HG03280 (cell line): ENCODE data around the gene GPN1.
"Not testable (repeated sequence)": the region's sequence is repeated elsewhere in the genome, so short reads cannot be mapped to it uniquely, and the experiment has no call there.

Source experiments
- ATAC-seq: cut with Tn5 transposase; IDR thresholded peaks from one replicate; pipeline ENCODE4 v1.9.1; 2021; ENCODE audit warnings: mild to moderate bottlenecking, moderate library complexity; ENCODE audit not compliant: unreplicated experiment

The GPN1 gene

DNA sequence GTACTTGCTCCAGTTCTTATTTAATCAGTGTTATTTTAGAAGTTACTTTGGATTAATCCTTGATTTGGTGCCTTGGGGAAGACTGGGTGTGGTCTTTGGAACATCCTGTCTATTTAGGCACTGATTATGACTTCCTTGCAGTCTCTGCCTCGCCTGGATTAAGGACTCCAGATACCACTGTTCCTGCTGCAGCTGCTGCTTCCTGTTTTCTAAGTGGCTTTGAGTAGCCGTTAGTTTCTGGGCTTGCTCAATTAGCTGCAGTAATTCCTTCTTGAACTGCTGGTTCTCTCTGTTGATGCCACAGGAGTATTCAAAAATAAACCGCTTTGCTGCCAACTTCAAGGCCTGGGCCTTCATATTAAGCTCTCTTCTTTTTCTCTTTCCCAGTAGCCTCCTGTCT, 1.9 kb upstream of the GPN1 start:
- ATAC-seq = not testable (repeated sequence)

- ATAC-seq = no peak
These were observed 685 bp upstream of the GPN1 start for GRCh38 chr2:27627963-27628766.

- ATAC-seq = not testable (repeated sequence)
These were observed 1.4 kb downstream of the GPN1 start for GRCh38 chr2:27630257-27630656.

DNA sequence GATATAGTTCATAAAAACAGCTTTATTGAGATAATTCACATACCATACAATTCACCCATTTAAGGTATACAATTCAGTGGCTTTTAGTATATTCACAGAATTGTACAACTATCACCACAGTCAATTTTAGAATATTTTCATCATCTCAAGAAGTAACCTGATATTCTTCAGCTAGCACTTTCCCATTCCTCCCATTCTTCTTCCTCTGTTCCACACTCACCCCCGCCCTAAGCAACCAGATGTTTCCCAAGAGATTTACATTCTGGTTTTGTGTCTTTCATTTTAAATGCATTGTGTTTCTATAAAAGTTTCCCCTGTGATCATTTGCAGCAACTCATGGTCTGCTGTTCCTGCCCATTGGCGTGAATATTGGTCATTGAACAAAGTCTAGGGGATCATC, 5.4 kb downstream of the GPN1 start:
- no peak for ATAC-seq

DNA sequence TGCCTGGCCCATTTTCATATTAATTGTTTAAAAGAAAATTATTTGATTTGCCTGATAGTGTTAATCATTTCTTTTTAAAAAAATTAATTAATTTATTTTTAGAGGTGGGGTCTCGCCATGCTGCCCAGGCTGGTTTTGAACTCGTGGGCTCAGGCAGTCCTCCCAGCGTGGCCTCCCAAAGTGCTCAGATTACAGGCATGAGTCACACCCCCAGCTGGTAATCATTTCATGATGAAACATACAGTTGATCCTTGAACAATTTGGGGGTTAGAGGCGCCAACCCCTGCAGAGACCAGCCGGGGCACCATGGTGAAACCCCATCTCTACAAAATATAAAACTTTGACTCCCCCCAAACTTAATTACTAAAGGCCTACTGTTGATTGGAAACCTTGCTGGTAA, 7.9 kb downstream of the GPN1 start:
- no peak for ATAC-seq

- ATAC-seq = no peak
These were observed 9.3 kb downstream of the GPN1 start for GRCh38 chr2:27638037-27638637.

DNA sequence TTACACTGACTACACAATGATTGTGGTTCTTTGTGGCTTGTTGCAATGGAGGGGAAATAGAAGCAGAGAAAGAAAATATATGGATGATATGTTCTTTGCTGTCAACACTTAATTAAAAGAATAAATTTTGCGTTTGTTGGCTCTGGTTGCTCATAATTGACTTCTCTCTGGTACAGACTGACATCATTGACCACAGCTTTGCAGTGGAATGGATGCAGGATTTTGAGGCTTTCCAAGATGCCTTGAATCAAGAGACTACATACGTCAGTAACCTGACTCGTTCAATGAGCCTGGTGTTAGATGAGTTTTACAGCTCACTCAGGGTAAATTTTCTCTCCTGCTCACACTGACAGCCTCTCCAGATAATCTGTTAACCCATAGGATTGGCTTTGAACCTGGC, 9.9 kb downstream of the GPN1 start:
- no peak for ATAC-seq

GRCh38 chr2:27640722-27641245, 11.9 kb downstream of the GPN1 start:
- no peak for ATAC-seq

DNA sequence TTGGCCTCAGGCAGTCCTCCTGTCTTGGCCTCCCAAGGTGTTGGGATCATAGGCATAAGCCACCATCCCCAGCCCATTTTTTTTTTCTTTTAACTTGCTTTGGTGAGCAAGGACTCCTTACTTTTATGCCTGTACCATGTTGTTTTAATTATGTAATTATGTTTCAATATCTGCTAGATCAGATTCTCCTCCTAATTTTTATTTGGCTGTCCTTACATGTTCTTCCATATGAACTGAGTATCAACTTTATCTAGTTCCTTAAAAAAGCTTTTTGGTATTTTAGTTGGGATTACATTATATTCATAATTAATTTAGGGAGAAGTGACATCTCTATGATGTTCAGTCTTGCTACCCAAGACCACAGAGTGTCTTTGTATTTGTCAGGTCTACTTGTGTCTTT, 16.3 kb downstream of the GPN1 start:
- no peak for ATAC-seq

DNA sequence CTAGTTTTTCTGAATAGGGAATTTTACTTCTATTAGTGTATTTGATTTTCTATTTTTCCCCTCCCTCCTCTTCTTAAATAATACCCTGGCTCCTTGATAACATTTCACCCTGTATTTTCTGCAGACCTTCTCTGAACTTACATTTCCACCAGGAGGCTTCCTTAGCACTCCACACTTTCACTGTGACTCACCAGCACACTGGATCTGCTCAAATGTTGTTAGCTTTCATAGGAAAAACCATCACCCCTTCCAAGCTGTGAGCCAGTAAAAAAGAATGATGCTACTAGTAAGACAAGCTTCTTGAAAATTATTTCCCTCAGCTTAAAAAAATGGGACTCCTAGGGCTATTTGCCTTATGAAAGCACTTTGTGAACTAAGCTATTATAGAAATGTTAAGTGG, 18.4 kb downstream of the GPN1 start:
- ATAC-seq = no peak

DNA sequence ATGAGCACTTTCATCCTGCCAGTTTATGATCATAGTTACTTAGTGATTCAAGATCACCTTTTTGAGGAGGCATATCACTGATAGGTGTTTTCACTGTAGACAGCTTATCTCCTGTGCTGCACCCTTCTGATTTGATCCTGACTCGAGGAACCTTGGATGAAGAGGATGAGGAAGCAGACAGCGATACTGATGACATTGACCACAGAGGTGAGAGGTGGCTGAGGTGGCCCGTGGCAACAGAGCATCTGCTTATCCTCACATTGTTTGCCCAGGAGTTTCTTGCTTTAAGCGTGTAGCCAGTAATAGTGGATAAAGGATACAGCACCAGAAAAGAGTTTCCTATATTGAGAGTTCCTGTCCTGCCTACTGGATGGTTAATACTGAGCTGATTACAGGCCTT, 18.9 kb downstream of the GPN1 start:
- ATAC-seq = no peak

GRCh38 chr2:27651056-27651455, 22.2 kb downstream of the GPN1 start:
- ATAC-seq = no peak

GRCh38 chr2:27652341-27652740, 23.5 kb downstream of the GPN1 start:
- no peak for ATAC-seq

- no peak for ATAC-seq
These were observed 23.9 kb downstream of the GPN1 start for GRCh38 chr2:27652790-27653189.

DNA sequence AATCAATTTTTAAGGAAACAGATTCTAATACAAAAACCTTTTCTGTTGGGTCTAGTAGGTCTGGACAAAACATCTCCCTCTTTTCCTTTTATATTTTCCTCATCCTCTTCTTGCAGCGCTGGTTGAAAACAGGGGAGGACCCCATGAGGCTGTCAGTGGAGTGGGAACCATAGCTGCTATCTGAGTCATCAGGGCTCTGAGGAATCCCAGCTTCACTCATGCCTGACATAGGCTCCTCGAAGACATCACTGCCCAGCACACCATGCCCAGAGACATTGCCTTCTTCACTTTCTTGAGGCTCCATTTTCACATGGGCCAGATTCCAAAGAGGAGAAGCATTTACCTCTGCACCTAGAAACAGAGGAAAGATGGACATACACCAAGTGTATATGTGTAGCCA, 24.5 kb downstream of the GPN1 start:
- ATAC-seq = no peak

- no peak for ATAC-seq
These were observed 26.5 kb downstream of the GPN1 start for GRCh38 chr2:27655155-27655951.

DNA sequence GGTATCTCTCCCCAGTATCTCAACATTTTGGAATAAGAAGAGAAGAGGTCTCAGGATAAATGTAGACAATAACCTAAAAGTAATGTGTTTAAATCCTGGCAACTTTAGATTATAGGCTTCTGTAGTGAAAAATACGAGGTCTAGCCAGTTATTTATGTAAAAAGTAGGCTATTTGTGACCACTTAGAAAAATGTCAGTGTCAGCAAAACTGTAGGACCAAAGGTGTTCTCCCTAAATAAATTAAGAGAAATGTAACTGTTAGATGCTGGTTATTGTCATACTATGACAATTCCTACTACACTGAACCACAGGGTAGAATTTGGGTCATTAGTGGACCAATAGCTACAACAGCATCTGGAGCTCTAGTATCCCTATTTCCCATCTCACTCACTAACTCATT, 32.5 kb downstream of the GPN1 start:
- no peak for ATAC-seq

GRCh38 chr2:27663285-27664153, 34.7 kb downstream of the GPN1 start, which contains the start of the genes SLC4A1AP and SUPT7L:
Gene SLC4A1AP, plus strand, starts transcription at chr2:27663889. Its CDS starts 26 bp downstream, at chr2:27663915.
Gene SUPT7L, minus strand, starts transcription at chr2:27663614. Its CDS starts 1,422 bp downstream, at chr2:27662192.
- peak; percentile 73 for ATAC-seq

- peak; percentile 13 for ATAC-seq
These were observed 35.3 kb downstream of the GPN1 start for GRCh38 chr2:27664154-27664574.

DNA sequence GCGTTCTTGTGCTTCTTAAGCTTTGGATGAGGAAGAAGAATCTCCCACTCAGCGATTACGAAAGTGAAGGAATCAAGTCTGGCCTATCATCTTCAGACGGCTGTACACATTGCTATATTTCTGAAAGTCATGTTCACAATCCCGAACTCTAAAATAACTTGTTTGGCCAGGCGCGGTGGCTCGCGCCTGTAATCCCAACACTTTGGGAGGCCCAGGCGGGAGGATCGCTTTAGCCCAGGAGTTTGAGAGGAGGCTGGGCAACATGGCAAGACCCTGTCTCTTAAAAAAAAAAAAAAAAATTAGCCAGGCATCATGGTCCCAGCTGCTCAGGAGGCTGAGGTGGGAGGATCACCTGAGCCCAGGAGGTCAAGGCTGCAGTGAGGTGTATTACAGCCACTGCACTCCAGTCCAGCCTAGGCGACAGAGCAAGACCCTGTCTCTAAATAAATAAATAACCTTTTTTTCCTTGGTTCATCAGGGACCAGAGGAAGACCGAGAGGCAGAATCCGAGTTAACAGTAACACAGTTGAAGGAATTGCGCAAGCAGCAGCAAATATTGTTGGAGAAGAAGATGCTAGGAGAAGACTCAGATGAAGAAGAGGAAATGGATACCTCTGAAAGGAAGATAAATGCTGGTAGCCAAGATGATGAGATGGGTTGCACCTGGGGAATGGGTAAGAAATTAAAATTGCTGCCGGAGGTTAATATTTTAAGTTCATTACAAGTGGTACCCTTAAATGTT, 35.9 kb downstream of the GPN1 start:
- no peak for ATAC-seq
